Ovary (tissue), 3 donors: ENCODE results near the gene FRMD3.

ENCODE experiments used
- EP300 ChIP-seq: sonication (generic); formaldehyde crosslinking; IDR thresholded peaks from one replicate; pipeline ENCODE4 v1.6.1; 2017; ENCODE audit warnings: antibody characterized with exemption
- TF ChIP-seq, protein P1 (sequence below), 3 donors: fragments of 450-650 bp in 2 of 3; fragments of 200-600 bp in 1 of 3; IDR thresholded peaks; one replicate each; pipeline versions ENCODE4 v1.5.1 to v1.8.0; 2016 to 2022; ENCODE audit warnings: antibody characterized with exemption in 3 of 3, mild to moderate bottlenecking in 1 of 3
- donor health status: DM: no; HTN: no; CAD: no.

DNA sequence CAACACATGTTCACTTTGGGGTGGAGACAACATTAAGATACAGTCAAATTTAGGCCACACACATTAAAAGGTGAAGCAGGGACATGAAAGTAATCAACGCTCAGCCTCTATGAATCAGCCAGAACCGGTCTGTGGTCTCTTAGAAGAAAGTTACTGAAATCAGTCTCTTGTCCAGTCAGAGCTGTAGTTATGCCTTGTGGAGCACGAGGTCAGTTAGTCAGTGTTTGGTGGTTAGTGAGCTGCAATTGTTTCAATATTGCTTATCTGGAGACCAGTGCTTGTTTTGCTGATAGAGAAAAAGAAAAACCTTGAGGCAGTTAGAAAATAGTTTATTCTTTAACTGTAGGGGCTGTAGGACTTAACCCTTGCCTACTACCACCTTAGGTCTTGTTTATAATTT lies 317.5 kb downstream of the FRMD3 start:
- TF ChIP-seq EP300: no peak
- TF ChIP-seq, protein P1, sequence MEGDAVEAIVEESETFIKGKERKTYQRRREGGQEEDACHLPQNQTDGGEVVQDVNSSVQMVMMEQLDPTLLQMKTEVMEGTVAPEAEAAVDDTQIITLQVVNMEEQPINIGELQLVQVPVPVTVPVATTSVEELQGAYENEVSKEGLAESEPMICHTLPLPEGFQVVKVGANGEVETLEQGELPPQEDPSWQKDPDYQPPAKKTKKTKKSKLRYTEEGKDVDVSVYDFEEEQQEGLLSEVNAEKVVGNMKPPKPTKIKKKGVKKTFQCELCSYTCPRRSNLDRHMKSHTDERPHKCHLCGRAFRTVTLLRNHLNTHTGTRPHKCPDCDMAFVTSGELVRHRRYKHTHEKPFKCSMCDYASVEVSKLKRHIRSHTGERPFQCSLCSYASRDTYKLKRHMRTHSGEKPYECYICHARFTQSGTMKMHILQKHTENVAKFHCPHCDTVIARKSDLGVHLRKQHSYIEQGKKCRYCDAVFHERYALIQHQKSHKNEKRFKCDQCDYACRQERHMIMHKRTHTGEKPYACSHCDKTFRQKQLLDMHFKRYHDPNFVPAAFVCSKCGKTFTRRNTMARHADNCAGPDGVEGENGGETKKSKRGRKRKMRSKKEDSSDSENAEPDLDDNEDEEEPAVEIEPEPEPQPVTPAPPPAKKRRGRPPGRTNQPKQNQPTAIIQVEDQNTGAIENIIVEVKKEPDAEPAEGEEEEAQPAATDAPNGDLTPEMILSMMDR (IDR thresholded peaks at IDR 0.05): no peak
